Panc1 (cell line): ENCODE results near the gene DENND1C.

Source experiments
- POLR2AphosphoS5 ChIP-seq: IDR thresholded peaks from 2 replicates; pipeline ENCODE4 v1.6.1; 2012; ENCODE audit warnings: mild to moderate bottlenecking, low read depth, low read length, moderate library complexity
- SIN3A ChIP-seq: IDR thresholded peaks from 2 replicates; pipeline ENCODE4 v1.6.1; 2012; ENCODE audit warnings: low read depth, mild to moderate bottlenecking, low read length, moderate library complexity, borderline replicate concordance; ENCODE audit not compliant: insufficient read depth
- TF ChIP-seq, protein P1 (sequence below): fragments of 450-650 bp; IDR thresholded peaks from 2 replicates; pipeline ENCODE4 v1.5.1; 2017; ENCODE audit warnings: mild to moderate bottlenecking
- TF ChIP-seq, protein P2 (sequence below), 2 experiments: IDR thresholded peaks; 2 replicates each; pipeline ENCODE4 v1.6.1; 2011 to 2012; ENCODE audit warnings: low read depth in 2 of 2, control low read depth in 1 of 2, low read length in 1 of 2, mild to moderate bottlenecking in 1 of 2, moderate library complexity in 1 of 2; ENCODE audit not compliant: insufficient read depth in 1 of 2

- TF ChIP-seq POLR2AphosphoS5 (no peak), SIN3A (no peak)
- TF ChIP-seq, protein P1, sequence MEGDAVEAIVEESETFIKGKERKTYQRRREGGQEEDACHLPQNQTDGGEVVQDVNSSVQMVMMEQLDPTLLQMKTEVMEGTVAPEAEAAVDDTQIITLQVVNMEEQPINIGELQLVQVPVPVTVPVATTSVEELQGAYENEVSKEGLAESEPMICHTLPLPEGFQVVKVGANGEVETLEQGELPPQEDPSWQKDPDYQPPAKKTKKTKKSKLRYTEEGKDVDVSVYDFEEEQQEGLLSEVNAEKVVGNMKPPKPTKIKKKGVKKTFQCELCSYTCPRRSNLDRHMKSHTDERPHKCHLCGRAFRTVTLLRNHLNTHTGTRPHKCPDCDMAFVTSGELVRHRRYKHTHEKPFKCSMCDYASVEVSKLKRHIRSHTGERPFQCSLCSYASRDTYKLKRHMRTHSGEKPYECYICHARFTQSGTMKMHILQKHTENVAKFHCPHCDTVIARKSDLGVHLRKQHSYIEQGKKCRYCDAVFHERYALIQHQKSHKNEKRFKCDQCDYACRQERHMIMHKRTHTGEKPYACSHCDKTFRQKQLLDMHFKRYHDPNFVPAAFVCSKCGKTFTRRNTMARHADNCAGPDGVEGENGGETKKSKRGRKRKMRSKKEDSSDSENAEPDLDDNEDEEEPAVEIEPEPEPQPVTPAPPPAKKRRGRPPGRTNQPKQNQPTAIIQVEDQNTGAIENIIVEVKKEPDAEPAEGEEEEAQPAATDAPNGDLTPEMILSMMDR = no peak
- TF ChIP-seq, protein P2, sequence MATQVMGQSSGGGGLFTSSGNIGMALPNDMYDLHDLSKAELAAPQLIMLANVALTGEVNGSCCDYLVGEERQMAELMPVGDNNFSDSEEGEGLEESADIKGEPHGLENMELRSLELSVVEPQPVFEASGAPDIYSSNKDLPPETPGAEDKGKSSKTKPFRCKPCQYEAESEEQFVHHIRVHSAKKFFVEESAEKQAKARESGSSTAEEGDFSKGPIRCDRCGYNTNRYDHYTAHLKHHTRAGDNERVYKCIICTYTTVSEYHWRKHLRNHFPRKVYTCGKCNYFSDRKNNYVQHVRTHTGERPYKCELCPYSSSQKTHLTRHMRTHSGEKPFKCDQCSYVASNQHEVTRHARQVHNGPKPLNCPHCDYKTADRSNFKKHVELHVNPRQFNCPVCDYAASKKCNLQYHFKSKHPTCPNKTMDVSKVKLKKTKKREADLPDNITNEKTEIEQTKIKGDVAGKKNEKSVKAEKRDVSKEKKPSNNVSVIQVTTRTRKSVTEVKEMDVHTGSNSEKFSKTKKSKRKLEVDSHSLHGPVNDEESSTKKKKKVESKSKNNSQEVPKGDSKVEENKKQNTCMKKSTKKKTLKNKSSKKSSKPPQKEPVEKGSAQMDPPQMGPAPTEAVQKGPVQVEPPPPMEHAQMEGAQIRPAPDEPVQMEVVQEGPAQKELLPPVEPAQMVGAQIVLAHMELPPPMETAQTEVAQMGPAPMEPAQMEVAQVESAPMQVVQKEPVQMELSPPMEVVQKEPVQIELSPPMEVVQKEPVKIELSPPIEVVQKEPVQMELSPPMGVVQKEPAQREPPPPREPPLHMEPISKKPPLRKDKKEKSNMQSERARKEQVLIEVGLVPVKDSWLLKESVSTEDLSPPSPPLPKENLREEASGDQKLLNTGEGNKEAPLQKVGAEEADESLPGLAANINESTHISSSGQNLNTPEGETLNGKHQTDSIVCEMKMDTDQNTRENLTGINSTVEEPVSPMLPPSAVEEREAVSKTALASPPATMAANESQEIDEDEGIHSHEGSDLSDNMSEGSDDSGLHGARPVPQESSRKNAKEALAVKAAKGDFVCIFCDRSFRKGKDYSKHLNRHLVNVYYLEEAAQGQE (IDR thresholded peaks at IDR 0.05; ENCODE audit: insufficient read depth in 1 of 2, low read depth in 2 of 2, low read length in 1 of 2) = no peak
Observed at GRCh38 chr19:6442087-6442688, 39.4 kb downstream of the DENND1C start.
